Measurements from ENCODE around the gene COL2A1.

Gene COL2A1

DNA sequence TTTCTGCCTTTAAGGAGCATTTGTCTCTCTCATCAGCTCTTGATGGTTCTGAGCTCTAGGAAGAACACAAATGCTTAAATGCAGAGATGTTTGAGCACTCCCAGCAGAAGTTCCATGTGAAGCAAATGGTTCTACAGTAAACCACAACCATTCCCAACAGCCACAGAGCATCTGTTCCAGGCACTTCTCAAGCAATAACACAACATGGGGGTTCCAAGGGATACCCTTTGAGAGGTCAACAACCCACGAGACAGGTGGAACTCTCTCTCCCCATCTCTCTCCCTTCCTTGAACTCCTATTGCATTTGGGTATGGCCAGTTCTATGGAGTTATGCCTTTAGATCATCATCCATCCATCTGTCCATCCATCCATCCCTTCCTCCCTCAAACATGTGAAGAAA, 5.2 kb upstream of the COL2A1 start:
- FAIRE-seq = no peak

DNA sequence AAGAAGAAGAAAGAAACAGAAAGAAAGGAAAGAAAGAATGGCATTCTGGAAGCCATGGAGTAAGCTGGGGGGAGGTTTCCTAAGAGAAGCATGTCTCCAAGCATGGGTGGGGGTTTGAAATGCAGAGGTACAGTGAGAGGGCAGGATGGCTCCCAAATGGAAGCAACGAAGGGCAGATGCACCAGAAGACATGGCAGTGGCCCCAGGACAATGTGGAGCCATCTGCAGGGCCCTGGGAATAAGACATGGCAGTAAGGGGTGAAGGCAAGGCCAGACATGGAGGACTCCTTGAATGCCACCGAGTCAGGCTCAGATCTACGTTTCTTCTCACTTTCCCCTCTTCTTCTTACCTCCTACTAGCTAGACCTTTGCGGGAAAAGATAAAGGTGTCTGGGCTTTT, 4.7 kb upstream of the COL2A1 start:
- FAIRE-seq = no peak

DNA sequence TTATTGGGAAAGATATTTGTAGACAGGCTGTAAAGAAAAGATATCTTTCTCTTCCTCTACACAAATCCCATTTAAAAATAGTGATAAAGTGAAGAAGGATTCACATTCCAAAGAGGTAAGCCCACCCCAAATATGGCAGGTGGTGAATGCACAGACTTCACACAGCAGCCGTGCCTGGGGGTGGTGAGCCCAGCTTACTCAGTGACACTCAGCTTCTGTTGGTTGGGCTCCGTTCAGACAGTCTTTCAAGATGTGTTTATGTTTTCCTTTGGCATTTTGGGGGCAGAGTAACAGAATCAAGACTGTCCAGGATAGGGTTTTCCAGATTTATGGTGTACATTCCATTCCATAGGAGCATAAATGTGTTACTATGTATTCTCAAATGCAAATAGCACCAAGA, 4.1 kb upstream of the COL2A1 start:
- no peak for FAIRE-seq

DNA sequence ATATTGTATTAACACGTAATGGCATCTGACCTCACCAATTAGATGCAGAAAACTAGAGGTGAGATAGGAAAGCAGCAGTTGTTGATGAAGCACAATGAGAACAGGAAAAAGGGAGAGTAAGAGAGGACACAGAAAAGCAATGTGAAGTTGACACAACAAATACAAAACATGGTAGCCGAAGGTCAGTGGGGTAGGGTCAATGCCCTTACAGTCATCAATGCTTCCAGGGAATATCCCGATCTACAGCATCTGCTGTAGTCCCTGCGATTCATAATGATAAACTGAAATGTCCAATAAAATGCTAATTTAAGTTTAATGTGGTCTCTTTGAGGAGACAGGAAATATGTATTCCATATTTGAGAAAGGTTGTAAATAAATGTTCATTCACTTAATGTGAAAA, 2.9 kb upstream of the COL2A1 start:
- FAIRE-seq = no peak

DNA sequence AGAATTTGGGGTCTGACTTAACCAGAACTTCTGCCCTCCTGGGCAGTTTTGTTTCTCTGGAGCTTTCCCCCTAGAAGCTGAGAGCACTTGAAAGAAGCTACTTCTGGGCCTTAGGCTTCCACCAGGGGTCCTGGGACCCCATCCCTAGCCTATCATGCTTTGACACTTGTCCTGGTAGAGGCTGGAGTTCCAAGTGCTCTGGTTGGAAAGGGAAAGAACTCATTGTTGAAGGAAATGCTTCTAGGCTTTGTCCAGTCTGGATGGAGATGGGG, 1.4 kb upstream of the COL2A1 start:
- no peak for FAIRE-seq

DNA sequence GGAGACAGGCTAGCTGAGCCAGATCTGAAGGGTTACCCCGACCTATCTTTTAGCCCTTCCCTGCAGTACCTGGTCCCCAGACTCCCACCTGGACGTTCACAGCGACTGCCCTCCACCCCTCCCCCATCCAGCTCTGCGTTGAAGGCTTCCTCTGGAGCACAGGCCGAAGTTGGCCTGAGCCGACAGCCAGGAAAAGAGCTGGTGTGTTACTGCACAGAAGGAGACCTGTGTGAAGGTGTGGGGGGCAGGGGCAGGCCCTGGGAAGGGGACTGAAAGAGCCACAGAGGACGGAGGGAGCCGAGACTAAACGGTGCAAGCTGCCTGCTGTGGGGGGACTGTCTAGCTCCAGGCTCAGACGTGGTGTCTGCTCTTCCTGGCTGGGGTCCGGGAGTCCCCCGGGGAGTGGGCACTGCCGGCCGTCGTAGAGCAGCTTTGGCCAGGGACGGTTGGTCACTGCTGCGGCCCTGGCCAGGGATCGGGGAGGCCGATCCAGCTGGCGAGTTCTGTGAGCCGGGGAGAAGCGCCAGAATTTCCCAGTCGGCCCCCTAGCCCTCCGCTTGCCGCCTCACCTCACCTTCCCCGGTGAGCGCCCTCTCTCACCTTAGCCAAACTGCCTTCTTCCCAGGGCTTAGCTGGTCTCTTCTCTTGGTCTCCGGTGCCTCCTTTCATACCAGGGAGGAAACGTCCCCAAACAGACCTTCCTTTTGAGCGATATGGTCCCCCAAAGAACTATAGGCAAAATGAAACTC, 899 bp upstream of the COL2A1 start:
- no peak for FAIRE-seq

DNA sequence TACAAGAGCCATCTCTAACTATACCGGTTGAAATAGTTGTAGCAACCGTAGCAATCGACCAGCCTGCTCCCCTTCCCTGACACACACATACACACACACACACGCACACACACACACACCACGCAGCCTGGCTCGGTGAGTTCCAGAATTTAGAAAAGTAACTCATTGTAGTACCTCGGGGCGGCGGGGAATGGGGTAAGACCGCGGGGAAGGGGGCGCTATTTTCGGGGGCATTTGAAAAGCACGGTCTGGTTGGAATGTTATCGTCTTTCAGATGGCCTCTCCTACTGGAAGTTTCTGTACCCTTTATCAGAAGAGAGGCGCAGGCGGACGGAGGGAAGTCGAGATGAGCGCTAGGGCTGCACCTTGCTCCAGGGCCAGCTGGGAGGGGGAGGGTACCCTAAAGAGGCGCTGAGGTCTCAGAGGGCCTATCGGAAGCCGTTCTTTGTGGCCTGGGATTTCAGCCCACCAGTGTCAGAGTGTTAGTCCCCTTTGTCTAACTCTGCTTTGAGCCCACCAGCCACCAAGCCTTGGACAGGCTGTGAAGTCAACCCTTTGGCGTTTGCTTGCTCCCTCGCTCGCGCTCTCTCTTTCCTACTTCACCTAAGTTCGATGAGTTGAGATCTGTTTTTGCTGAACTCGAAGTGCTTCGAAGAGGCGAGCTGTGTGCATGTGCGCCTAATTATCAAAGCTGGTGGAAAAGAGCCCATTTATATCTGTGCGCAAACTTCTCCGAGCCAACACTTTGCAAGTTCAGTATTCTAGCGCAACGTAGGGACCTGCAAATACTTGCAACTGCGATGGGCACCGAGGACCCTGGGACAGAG, 837 bp downstream of the COL2A1 start:
- FAIRE-seq = no peak

DNA sequence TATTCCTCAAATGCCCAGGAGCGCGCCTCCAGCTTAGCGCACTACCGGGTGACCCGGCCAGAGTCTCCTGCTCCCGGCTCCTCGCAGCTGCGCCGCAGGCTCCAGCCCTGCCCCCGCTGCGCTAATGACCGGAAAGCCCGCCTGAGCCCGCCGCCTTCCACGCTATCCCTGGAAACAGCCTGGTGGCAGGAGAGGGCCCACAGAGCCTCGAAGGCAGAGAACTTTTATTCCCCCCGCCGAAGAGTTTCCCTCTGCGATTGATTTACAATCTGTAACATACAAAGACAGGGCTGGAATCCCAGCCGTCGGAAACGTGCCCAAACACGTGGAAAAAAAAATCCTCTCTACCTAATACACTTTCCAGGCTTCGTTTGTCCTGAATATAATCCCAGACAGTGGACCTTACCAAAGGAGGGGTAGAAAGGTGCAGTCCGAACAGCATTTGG, 1.5 kb downstream of the COL2A1 start:
- FAIRE-seq = no peak

DNA sequence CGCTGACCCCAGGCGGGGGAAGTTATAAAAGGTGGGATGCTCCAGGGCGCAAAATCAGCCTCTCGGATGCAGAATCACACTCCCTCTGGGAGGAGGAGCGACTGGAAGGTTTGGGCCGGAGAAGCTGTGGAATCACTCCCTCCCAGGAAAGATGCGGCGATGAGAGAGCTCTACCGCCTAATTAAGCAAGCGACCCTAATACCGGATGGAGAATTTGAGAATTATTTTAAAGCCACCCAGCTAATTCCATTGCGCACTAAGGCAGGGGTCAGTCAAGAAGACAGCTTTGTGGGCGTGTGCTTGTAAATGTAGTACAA, 1.9 kb downstream of the COL2A1 start:
- FAIRE-seq = peak; percentile 46

DNA sequence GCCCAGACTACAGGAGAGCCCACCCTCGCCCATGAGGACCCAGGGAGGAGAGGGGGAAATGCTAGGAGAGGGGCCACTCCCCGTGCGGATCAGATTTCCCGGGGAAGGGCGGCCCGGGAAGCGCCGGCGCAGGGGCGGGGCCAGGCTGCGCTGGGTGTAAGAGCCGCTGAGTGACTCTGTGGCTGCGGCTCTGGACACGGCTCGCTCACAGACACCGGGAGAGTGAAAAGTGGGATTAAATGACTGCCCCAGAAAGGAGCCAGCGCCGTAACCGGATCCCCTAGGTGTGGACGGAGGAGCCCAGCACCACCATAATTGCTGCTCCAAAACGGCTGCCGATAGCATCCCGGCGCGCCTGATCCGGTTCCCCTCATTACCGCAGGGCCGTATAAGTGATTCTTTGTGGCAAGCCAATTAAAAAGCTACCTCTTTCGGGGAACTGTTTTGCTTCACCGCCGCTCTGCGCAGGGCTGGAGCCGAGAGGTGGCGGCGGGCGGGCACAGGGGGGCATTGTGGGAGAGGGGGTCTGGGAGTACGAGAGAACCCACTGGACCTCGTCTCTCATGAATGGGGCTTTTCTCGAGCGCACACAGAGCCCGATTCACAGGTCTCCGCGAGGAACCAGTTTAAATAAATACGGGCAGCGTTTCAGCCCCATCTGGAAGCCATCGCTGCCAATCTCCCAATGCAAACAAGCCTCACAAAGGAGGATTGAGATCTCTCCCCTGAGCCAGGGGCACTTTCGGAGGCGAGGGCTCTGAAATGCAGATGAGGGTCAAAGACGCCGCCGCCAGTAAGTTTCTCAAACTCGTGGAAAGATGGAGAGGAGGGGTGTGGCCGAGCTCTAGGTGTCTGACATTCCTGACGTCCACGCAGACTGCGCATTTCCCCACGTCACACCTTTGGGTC, 2.5 kb downstream of the COL2A1 start:
- peak; percentile 63 for FAIRE-seq

DNA sequence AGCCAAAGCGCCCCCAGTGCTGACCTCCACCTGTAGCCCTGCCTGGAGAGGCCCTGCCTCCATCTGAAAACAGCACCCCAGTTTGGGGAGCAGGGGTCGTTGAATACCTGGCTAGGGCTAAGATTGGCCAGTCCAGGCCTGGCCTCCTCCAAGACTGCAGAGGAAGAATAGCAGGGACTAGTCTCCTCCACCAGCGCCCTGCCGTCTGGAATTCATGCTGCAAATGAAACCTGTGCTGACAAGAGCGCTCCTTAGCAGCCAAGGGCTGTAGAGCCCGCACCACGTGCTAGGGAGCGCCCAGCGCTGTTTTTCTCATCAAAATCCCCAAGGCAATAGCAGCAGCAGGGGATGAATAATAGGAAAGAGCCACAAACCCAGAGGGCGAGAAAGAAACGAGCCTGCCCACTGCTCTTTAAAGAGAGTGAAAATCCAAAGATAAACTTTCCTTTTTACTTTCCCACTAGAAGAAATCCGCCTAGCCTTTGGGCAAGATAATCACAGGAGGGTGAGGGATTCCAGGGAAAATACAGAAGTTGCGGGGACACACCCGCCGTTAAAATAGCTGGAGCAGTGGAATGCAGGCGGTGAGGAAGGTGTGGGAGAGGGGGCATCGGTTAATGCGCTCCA, 3.3 kb downstream of the COL2A1 start:
- FAIRE-seq = peak; percentile 61

DNA sequence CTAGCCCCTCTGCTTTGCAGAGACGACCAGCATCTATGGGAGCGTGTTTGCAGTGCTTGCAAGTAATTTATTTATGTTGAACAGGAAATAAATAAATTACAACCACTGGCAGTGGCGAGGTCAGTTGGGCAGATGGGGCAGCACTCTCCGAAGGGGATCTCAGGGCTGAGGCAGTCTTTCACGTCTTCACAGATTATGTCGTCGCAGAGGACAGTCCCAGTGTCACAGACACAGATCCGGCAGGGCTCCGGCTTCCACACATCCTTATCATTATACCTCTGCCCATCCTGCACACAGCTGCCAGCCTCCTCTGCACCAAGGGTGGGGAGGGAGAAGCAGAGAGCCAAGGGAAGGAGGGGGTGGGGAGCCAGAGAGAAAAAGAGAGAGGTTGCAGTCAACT, 4.5 kb downstream of the COL2A1 start:
- no peak for FAIRE-seq

DNA sequence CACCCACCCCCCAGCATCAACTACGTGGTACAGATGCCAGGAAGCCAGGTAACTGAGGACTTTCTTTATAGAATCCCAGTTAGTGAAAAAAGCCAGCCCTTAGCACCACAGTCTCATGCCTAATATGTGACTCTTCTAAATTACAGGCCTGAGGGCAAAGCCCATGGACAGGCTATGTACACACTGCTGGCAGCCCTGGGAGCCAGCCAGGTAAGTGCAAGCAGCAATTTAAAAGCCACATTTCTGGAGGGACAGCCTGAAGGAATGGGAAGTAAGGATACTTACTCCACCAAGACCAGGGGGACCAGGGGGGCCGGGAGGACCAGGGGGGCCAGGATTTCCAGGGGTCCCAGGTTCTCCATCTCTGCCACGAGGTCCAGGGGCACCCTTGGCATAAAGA, 7.0 kb downstream of the COL2A1 start:
- no peak for FAIRE-seq

DNA sequence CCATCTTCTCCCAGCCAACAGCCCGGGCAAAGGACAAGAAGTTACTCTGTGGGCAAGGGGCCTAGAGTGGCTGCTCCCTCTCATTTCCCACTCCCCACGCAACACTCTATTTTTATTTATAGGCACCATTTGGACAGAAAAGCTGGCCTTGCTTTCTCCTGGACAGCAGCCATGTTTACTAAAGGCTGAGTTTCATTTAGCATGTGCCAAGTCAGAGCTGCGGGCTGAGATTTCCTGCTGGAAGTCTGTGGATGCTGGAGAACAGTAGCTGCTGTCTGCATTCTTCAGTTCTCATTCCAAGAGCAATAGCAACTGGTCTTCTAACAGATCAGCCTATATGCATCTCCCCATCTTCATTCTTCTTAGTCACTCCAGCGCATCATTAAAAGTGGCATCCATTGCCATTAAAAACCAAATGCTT, 8.3 kb downstream of the COL2A1 start:
- FAIRE-seq = no peak

DNA sequence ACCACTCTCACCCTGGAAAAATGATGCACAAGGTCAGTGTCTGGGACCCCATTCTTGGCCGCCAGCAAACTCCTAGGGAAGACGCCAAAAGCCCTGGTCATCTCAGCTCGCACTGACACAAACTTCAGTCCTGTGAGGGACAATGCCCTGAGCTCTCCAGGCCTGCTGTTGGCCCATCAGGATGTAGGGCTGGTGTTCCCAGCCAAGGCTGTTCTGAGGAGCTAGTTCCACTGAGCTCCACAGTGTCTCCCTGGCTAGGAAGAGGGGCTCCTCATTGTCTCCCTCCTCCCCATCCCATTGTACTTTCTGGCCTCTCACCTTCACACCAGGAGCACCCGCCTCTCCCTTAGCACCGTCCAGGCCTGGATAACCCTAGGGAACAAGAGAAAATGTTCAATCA, 10.8 kb downstream of the COL2A1 start:
- FAIRE-seq = no peak

DNA sequence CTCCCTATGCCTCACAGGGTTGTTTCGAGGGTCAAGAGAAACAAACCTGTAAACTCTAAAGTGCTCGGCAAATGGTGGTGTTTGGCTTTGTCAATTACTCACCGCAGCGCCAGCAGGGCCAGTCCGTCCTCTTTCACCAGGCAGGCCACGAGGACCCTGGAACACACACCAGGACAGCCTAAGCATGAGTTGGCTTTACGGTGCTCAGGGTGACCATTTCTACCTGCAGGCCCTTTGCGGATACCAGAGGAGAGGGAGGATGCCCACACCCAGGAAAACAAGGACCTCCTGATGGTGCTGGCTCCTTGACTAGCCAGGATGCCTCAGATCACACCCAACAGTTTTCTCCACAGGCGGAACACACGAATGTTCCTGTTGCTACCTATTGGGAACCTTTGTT, 11.5 kb downstream of the COL2A1 start:
- FAIRE-seq = no peak

DNA sequence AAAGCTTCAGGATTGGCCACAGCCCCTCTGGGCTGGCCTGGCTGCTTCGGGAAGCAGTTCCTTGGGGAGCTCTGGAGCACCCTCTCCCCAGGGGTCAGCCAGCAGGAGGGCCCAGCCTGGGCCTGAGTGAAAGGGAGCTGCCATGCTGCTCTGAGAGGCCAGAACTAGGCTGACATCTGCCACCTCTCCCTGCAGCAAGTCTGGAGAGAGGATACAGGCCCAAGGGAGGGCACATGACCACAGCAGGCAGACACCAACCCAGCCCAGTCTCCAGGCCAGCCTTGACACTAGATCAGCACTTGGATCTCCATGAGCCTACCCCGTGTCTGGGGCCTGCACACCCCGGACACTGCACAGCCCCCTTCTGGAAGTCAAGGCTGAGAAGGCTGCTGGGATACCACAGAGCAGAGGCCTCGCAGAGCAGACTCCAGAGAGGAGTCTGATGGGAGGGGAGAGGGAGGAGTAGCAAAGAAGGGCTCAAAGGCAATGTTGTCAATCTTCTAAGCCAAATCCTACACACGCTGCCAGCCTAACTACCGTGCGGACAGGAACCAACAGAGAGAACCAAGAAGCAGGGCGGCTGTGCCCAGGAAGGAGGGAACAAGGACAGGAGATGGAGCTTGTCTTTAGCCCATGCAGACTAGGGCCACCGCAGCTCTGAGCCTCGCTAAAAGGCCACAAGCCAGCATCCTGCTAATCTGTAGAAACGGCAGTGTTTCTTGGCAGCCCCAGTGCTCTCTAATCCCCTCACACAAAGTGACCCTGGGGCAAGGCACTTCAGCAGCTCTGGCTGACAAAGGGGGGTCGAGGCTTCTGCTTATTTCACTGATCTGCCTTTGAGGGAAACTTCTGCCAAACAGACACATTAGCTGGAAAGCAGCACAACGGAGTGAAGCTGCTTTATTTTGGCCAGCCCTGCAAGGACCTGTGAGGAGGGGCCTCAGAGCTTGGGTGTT, 12.9 kb downstream of the COL2A1 start:
- no peak for FAIRE-seq

DNA sequence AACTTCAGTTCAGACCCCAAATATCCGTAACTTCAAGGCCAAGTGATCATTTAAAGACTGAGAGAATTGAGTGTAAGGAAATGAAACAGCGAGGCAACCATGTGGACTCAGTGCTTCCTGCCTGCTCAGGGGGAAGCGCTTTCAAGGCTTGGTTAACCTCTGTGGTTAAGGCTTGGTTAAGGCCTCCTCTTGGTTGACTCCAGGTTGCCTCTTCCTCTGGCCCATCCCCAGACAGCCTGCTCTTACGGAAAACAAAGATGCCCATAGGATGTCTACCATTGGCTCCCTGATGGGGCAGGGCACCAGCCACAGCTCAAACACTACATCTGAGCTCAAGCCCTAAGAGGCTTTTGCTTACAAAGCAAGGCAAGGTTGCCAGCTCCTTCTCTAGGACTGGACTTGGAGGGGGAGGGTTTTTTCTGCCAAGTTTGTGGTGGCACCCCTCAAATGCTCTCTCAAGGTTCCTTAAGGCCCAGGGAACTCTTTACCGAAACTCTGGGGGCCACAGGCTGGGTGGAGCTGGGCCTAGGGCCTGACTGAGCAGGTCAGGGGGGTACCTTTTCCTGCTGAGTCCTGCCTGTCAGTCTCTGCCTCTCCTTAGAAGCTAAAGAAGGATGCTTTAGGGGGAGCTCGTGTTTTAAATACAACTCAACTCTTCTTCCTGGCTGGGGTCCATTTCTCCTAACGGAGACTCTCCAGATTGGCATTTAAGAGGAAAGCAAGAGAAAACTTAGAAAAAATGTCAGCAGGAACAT, 13.7 kb downstream of the COL2A1 start:
- FAIRE-seq = no peak

DNA sequence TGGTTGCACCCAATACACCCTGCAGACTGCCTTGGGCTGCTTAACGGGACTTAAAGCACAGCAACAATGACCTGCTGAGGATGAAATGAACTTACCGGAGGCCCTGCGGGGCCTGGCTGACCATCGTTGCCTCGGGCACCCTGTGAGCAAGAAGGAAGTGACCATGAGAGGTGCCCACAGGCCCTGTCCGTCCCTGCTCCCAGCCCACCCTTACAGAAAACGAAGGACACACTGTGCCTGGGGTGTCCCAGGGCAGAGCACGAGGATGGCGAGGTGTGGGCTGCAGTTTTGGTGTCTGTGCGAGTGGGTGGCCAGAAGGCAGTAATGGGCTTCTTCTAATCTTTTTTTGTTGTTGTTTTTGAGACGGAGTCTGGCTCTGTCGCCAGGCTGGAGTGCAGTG, 14.6 kb downstream of the COL2A1 start:
- FAIRE-seq = no peak

DNA sequence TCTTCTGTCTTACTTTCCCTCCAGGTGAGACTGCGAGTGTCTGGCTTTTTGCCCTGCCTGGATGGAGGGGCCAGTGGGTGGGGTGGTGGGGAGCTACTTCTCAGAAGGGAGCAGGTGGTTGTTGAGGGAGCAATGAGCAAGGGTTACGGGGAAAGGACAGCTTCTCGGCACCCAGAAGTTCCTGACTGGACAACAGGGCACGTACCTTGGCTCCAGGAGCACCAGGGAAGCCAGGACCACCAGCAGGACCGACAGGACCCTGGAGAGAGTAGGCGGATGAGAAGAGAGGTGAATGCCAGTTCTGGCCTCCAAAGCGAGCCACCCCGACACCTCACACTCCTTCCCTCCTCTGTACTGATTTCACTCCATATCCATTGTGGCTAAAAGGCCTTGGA, 15.3 kb downstream of the COL2A1 start:
- no peak for FAIRE-seq
